ENCODE data around the gene H19. TPM values are rescaled to one million over a fixed set of nuclear protein-coding genes. Genes with fewer than 3 reads are reported as not detected.

H19 gene
- polyA plus RNA-seq, 4 donors: 2,687 to 4,606 (median 3,329) TPM

DNA sequence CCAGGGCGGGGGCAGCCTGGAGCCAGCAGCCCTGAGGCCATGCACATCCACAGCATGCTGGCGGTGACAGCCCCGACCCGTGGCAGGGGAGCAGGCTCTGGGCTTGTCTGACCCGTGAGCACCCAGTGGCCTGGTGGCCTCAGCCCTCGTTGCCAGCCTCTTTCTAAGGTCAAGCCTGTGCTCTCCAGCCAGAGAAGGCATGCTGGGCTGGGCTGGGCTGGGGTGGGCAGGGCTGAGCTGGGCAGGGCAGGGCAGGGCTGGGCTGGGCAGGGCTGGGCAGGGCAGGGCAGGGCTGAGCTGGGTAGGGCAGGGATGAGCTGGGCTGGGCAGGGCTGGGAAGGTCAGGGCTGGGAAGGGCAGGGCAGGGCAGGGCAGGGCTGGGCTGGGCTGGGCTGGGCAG is 10.6 kb downstream of the H19 start:
- DNase-seq (ENCODE audit: low read depth in 4 of 4, low spot score in 2 of 4): no peak

DNA sequence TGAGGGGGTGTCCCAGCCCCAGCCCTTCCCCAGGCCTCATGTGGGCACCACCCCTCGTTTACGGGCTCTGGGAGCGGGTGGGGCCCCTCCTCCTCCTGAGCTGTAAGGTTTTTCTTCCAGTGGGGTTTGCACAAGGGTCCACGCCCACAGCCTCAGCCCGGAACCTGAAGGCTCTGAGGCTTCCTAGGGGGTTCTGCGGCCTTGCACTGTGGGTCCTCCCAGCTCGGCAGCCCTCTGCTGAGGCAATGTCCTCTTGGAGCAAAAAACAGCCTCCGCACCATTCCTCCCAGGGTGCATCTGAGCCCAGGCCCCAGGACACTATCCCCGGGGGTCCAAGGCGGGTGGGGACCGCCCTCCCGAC is 14.1 kb downstream of the H19 start:
- DNase-seq (ENCODE audit: low read depth in 4 of 4, low spot score in 2 of 4): no peak

DNA sequence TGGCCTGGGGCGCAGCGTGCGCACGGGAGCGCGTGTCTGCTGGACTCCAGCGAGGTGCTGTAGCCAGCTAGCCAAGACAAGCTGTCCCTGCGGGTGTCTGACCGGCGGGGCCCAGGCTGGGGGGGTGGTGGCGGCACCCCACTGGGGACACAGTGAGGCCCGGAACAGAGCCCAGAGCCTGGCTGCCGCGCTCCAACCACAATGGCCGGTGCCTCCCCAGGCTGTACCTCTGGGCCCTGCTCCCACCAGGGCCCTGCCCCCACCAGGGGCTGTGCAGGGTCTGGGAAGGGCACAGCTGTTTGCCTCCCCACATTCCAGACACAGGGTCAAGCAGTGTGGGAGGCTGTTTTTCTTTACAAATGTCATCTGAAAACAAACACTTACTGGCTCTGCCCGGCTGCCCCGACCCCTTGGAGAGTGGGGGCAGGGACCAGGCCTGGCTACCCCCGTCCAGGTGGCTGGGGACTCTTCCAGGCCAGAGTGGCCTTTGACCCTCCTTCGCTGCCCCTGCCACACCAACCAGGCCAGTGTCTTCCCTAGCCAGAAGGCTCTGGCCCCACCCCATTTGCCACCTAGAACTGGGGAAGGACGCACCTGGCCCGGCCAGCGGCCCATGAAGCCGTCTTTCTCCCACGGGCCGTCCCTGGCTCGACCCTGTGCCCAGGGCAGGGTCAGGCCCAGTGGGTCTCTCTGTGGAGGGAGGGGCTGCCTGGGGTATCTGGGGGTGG is 14.6 kb downstream of the H19 start:
- DNase-seq (ENCODE audit: low read depth in 4 of 4, low spot score in 2 of 4): no peak

DNA sequence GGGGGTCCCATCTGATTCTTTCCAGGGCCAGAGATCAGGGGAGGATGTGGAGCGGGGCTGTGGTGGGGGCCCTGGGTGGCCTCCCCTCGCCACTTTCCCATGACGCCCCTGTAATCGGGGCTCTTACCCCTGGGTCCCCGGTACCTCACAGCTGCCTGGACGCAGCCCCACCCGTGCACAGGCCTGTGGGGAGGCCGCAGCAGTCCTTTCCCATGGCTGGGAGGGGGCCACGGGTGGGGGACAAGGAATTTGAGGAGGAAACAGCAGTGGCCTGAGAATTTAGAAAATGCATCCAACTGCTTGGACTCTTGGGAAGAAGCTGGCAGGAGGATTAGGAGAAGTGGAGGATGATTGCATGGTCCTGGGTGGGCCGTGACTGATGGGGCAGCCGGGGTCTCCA is 18.0 kb downstream of the H19 start:
- DNase-seq (ENCODE audit: low read depth in 4 of 4, low spot score in 2 of 4): no peak

DNA sequence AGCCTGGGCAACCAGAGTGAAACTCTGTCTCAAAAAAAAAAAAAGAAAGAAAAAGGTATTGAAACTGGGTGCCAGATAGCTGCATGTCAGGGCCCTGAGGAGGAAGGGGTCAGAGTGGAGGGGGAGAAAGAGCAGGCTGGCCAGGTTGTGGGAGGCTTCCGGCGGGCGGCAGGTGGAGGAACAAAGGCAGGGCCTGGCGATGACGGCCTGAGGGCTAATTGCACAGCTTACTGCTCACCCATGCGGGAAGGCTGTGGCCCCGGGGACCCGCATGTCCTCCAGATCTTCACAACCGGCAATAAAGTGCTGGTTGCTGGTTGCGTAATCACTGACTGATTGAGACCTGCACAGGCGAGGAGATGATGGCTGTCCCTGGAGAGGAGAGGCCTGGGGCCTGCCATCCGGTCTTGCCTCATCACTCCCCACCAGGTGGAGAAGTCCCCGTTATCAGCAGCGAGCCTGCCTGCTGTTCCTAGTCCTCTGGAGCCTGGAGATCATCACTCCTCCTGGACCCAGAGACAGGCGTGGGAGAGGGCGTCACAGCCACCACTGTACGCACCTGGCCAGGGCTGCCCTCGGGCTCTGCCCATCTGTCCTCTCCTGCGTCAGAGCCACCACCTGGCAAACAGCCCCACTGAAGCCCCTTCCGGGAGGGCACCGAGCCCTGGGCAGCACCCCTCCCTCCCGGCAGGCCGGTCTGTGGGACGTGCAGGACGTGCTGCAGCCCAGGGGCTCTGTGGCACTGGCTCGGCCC is 18.7 kb downstream of the H19 start:
- DNase-seq (ENCODE audit: low read depth in 4 of 4, low spot score in 2 of 4): no peak

DNA sequence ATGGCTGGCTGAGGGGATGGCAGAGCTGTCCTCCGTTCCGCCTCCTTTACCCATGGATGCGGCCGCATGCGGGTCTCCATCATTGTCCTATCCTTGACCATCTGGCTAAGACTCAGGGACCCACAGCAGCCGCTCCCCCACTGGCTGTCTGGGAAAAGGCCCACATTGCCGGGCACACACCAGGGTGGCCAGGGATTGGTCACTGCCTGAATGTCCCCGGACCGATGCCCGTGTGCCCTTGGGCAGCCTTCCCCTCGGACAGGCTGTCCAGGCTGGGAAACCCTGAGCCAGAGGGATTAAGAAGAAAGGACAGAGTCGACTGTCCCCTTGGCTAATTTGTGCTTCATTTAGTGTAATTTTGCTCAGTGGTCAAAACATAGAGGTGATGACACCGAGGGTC is 22.5 kb downstream of the H19 start:
- no peak for DNase-seq (ENCODE audit: low read depth in 4 of 4, low spot score in 2 of 4)

DNA sequence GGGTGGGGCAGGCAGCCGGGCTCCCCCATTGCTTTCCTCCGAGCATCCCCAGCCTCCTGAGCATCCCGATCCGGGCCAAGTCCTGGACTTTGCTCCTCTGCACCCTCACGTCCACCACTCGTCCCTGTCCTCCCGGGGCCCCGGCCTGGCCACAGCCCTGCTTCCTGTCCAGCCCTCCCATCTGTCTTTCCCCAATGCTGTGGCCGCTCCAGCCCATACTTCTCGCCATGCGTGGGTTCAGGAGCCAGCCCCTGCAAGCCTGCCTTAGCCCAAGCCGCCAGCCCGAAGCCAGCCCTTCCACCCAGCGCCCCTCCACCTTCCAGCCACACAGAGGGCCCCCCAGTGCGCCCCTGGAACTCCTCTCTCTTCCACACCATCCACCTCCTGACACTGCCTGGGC is 26.7 kb downstream of the H19 start:
- DNase-seq (ENCODE audit: low read depth in 4 of 4, low spot score in 2 of 4): no peak

DNA sequence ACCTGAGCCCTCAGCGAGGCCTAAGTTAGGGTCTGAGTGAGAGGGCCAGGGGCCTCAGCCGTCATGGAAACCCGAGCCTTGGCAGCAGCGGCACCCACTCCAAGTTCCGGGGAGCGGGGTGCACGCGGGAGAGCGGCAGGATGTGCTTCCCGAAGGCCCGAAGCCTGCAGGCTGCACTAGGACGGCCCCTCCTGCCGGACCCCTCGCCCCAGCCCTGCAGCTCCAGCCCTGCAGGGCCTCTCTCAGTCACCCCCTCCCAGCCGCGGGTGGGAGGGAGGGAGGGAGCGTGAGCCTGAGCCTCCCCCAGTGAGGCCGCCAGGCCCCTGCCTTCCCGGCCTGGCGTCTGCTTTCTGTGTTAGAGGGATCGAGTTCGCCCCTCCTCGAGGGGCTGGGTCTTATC is 27.9 kb downstream of the H19 start:
- DNase-seq (ENCODE audit: low read depth in 4 of 4, low spot score in 2 of 4): no peak

DNA sequence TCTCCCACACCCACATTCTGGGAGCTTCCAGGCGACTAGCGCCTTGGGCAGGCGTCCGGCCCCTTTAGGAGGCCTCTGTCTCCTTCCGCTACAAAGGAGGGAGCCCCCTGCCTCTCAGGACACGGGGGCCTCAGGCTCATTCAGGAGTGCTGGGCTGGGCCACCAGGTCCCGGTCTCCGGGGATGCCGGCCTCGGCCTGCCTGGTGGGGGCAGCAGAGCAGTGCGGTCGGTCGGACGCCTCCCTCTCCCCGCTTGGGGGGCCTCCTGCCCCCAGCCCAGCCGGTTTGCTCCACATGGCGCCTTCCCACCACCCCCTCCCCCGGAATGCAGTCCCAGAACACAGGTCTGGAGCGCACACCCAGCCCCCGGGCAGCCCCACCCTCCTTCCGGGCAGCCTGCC is 28.6 kb downstream of the H19 start:
- no peak for DNase-seq (ENCODE audit: low read depth in 4 of 4, low spot score in 2 of 4)

DNA sequence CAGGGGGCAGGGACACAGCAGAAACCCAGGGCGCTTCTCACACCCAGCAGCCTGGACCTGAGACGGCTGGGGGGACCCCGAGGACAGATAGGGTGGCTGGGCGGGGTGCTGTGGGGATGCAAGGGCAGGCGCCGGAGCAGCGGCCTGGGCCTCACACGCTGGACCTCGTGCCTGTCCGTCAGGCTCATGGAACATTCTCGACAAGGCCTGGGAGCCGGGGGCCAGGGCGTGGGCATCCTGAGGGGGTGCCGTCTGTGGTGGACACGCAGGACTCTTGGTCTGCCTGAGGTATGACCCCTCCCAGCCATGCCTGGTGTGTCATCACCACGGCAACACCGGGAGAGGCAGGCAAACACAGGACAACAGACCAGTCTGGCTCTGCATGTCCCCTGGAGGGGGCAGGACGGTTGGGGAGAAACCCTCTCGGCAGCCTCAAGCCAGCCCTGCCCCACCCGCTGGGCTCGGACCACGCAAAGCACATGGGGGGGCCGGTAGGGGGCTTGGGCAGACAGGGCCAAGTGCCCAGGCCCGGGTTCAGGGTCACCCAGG is 29.1 kb downstream of the H19 start:
- no peak for DNase-seq (ENCODE audit: low read depth in 4 of 4, low spot score in 2 of 4)

DNA sequence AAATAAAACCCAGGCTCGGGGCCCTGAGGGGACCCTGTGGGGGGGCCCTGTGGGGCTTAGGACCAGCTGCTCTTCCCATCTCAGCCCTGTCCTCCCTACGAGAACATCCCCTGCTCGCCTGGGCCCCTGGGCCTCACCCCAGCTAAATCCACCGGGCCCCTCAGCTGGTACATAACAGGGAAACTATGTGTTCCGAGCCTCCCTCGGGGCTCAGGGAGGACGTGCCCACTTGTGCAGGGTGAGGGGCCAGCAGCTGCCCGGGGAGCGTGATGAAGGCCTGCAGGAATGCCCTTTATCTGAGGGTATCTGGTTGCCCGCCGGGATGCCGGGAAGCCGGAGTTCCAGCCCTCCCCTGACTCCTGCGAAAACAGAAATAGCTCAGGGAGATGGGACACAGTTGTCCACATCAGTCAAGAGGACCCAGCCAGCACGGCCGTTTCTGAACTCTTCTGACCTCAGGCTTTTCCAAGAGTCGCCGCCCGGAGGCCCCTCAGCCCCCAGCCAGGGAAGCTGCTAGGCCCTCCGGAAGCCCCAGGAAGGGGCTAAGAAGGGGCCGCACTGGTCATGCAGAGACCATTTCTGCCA is 29.9 kb downstream of the H19 start:
- no peak for DNase-seq (ENCODE audit: low read depth in 4 of 4, low spot score in 2 of 4)

DNA sequence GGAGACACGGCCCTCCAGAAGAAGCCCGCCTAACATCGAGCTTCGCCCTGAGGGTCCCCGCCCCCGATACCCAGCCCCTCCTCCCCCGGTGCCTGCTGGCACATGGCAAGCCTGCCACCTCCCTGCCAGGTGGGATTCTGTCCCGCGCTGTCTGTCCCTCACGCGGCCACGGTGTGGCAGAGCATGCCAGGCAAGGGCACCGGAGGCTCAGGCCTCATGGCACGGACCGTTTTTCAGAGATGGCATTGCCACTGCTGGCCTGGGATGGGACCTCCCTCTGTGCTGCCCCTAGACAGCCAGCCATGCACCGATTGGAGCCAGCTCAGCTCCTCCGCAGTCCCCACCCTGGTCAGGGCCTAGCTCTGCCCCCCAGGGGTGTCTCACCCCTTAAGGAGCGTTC is 31.1 kb downstream of the H19 start:
- no peak for DNase-seq (ENCODE audit: low read depth in 4 of 4, low spot score in 2 of 4)

DNA sequence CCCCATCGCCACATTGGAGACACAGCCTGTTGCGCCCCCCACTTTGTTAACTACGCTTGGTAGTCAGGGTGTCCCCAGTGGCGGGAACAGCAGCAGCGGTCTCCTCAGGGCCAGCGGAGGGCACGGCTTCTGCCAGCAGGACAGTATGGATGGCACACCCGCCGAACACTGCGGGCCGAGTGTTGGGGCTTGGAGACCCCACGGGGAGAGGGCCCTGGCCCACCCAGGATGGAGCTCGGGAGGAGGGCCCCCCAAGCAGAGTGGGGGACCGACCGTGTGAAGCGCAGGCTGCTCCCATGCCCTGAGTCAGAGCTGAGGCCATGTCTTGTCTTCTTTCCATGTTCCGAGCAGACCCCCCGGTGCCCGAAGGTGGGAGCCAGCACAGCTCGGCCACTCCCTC is 32.7 kb downstream of the H19 start:
- no peak for DNase-seq (ENCODE audit: low read depth in 4 of 4, low spot score in 2 of 4)

DNA sequence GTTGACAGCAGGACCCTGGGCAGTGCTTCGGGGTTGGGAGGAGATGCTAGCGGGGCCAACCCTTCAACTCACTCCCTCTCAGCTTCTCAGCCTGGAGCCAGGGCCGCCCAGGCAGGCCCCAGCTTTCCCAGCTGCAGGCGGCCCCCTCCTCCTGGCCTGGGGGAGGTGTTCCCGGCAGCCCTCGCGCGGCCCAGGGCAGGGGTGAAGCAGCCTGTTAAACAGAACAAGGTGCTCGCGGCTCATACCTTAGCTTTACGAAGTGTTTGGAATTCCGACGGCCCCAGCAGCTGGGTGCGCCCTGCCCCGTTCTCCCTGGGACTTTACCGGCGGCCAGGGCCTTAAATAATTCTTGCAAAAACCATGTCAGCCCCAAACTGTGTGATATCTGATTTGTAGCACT is 33.3 kb downstream of the H19 start:
- DNase-seq (ENCODE audit: low read depth in 4 of 4, low spot score in 2 of 4): no peak

DNA sequence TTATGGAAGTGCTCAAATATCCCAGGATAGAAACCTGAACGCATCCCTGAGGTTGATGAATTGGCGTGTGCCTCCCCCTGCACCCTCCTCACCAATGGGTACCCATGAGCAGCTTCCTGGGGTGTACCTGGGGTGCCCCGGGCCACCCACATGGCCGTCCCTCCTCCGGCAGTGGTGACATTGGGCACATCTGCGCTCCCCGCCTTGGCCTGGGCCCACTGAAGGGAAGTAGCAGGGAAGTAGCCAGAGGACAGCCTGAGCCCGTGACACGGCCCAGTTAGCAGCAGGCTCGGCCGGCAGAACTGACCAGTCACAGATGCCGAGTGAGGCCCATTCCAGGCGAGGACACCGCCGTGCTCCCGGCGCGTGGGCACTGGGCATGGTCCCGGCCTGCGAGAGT is 33.8 kb downstream of the H19 start:
- DNase-seq (ENCODE audit: low read depth in 4 of 4, low spot score in 2 of 4): no peak

DNA sequence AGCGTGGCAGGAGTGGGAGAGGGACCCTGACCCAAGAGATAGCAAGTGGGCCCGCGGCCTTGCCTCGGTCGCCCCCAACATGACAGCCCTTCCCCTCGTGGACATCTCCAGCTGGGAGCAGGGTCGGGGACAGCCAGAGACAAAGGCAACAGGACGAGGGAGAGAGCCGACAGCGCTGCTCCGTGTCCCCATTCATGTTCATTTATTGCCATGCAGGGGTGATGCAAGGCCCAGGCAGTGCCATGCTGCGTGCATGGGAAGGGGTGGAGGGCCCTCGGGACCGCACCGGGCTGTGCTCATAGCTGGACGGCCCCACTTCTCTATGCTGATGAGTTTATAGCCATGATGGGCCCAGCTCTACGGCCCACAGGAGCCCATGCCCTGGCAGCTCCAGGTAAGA is 37.9 kb downstream of the H19 start:
- no peak for DNase-seq (ENCODE audit: low read depth in 4 of 4, low spot score in 2 of 4)

DNA sequence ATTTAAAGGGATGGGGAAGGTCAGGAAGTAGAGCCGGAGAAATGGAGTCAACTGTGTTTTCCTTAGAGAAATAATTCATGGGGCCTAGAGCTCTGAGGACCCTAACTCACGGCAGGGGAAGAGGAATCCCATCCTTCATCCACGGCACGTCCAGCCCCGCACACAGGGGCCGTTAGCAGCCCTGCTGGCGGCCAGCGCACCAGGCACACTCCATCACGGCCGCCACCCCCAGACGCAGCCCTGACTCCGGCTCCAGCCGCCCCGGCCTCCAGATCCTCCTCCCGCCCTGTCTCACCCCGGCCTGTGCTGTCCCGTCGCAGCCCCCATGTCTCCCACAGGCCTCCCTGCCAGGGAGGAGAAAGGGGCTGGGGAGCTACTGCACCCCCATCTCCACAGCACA is 39.3 kb downstream of the H19 start:
- DNase-seq (ENCODE audit: low read depth in 4 of 4, low spot score in 2 of 4): no peak

DNA sequence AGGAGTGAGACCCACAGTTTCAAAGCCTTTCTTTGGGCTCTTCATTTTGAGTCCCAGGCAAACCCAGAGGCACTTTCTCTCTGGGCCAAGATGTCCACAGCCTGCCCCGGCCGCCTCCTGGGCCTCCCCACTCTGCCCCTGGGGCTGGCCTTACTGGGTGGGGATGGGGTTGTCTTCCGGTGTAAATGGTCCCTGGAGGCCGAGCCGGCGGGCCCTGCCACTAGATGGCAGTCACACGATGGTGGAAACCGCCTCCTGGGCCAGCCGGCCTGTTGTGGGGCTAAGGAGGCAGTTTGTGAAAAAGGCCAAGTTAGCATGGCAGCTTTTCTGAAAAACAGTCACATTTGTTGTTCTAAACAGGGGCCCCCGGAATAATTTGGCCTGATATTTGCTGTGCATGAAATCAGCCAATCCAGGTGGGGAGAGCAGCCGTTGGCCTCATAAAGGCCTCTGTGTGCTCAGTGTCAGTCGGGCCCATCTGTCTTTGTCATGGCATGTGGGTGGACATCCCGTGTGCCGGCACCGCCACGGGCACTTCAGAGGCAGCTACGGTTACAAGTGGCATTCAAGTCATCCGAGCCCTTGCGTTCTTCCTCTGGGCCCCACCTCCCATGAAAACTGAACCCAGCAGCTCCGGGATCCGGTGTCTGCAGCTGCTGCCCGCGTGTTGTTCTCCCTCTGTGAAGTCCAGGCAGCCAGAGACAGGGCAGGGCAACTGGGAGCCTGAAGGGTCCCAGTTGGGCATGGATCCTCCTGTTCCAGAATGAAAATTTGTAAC is 44.0 kb downstream of the H19 start:
- no peak for DNase-seq (ENCODE audit: low read depth in 4 of 4, low spot score in 2 of 4)

DNA sequence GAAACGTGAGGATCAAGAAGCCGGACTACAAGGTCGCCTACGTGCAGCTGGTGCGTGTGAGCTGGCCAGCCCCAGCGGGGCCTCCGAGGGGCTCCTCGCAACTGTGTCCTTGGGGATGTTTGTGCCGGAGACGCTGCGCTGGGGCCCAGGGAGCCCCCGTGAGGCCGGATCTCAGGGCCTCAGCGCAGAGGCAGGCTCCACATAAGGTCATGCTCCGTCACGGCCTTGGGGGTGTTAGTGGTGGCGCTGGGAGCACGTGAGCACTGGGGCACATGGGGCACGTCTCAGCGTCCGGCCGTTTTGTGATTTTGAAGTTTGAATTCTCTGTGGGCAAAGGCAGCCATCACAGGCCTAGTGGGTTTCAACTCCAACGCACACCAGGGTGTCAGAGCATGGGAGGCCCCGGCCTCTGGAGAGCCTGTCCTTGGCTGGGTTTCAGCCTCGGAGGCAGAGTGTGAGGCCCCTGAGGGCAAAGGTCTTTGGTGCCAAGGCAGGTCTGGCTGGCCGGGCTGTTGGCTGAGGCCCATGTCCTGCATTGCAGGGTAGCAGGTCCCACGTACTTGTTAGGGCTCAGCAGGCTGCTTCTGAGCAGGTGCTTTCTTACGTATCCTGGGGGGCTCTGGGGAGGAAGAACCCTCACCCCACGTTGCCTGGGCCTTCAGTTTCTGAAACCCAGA is 44.7 kb downstream of the H19 start:
- DNase-seq (ENCODE audit: low read depth in 4 of 4, low spot score in 2 of 4): no peak

DNA sequence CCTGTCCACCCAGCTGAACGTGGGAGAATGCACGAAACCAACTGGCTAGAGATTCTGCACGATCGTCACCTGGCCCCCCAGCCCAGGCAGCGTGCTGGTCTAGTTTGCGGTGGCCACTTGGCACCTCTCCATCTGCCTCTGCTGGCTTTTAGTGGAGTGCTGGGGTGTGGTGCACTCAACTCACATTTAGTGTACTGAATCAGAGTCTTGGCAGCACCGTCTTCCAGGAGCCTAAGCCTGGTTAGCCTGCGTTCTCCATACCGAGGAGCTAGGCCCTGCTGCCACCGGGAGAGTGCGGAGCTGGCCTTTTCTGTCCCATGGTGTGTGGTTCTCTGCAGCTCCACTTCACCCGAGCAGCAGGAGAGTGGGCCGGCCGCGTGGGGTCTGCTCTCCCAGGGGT is 47.7 kb downstream of the H19 start:
- DNase-seq (ENCODE audit: low read depth in 4 of 4, low spot score in 2 of 4): no peak

DNA sequence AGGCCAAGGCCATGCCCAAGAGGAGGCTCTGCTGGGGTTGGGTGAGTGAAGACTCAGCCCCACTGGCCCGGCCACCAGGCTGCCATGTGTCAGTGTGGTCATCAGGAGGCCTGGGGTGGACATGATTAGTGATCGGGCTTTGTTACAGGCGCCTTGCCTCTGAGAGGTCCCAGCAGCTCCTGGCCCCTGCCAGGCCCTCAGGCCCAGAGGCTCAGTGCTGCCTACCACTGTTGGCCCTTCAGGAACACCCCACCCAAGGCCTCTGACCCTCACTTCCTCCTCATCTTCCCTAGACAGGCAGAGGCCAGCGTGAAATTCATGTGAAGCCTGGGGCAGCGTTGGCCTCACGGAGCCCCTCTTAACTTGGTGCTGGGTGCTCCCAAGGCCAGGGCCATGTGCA is 48.3 kb downstream of the H19 start:
- DNase-seq (ENCODE audit: low read depth in 4 of 4, low spot score in 2 of 4): no peak
